ENCODE data around the gene CAMK2G. TPM values are rescaled to one million over a fixed set of nuclear protein-coding genes. Genes with fewer than 3 reads are reported as not detected.
"Not testable (repeated sequence)": the region's sequence is repeated elsewhere in the genome, so short reads cannot be mapped to it uniquely, and the experiment has no call there.

The CAMK2G gene
- total RNA-seq, 4 donors from 2014 or later, result 72.0 to 131 (median 83.0) TPM

DNA sequence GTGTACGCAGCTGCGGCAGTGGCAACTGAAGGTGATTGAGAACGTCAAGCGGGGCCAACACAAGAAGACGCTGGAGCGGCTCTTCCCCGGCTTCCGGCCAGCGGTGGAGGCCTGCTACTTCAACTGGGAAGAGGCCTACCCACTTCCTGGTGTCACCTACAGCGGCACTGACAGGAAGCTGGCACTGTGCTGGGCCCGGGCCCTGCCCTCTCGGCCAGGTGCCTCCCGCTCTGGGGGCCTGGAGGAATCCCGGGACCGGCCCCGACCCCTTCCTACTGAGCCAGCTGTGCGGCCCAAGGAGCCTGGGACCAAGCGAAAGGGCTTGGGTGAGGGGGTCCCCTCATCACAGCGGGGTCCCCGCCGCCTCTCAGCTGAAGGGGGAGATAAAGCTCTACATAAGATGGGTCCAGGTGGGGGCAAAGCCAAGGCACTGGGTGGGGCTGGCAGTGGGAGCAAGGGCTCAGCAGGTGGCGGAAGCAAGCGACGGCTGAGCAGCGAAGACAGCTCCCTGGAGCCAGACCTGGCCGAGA is 82.4 kb downstream of the CAMK2G start:
- Histone ChIP-seq H3K4me3 (no peak overlapping the region), H3K9me3 (no peaks in the 10 kb centered on the region), H3K27ac (no peak overlapping the region), H3K36me3 (peaks cover 0 to 68% (median 35%) of the 10 kb centered on the region in 4 donors), H3K27me3 (no peaks in the 10 kb centered on the region), H3K4me1 (peaks cover 7 to 14% (median 8%) of the 10 kb centered on the region in 4 donors)
- intact Hi-C loops (cut with DNase I; ENCODE audit: low total_unique reads) (no loop called here), in situ Hi-C loops (cut with MboI; ENCODE audit: low pct_ligation_motif_present in 1 of 4, low pct_unique_long_range_greater_than_20kb in 1 of 4, low sequenced_read_pairs in 3 of 4) (no loop called here)
- no peak for DNase-seq
- no peak for TF ChIP-seq EP300 (IDR thresholded peaks at IDR 0.05; ENCODE audit: low read depth)
- TF ChIP-seq POLR2AphosphoS5 (IDR thresholded peaks at IDR 0.05), result no peak
- TF ChIP-seq, protein P1, sequence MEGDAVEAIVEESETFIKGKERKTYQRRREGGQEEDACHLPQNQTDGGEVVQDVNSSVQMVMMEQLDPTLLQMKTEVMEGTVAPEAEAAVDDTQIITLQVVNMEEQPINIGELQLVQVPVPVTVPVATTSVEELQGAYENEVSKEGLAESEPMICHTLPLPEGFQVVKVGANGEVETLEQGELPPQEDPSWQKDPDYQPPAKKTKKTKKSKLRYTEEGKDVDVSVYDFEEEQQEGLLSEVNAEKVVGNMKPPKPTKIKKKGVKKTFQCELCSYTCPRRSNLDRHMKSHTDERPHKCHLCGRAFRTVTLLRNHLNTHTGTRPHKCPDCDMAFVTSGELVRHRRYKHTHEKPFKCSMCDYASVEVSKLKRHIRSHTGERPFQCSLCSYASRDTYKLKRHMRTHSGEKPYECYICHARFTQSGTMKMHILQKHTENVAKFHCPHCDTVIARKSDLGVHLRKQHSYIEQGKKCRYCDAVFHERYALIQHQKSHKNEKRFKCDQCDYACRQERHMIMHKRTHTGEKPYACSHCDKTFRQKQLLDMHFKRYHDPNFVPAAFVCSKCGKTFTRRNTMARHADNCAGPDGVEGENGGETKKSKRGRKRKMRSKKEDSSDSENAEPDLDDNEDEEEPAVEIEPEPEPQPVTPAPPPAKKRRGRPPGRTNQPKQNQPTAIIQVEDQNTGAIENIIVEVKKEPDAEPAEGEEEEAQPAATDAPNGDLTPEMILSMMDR (IDR thresholded peaks at IDR 0.05), result no peak
- no peak for TF ChIP-seq POLR2A (IDR thresholded peaks at IDR 0.05)
- 93% methylated on average over 25 of the region's 26 CpGs; no CpG with 5 or more reads in 1 of the 2 donors for WGBS, 2 donors (ENCODE audit: low coverage in 1 of 2)

DNA sequence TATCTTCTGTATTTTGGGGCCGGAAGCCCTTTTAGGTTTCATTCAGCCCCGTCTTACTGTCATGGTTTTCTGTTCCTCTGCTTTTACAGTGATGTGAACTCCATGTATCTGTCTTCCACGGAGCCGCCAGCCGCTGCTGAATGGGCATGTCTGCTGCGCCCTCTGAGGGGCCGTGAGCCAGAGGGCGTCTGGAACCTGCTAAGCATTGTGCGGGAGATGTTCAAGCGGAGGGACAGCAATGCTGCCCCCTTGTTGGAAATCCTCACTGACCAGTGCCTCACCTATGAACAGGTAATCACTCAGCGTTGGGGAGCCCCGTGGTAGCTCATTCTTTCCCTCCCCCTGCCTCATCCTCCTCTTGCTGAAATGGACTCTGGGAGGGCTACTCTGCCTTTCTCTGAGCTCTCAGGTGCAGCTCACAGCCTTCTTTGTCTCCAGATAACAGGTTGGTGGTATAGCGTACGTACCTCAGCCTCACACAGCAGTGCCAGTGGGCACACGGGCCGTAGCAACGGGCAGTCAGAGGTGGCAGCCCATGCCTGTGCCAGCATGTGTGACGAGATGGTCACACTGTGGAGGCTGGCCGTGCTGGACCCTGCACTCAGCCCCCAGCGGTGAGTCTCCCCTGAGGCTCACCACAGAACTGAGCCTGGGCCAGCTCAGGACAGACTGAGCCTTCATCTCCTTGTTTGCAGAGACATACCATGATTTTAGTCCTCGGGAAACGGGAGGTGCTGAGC is 83.3 kb downstream of the CAMK2G start:
- H3K9me3 ChIP-seq, result no peaks in the 10 kb centered on the region
- no peak for DNase-seq
- no peak overlapping the region for H3K4me3 ChIP-seq
- H3K27me3 ChIP-seq, result no peaks in the 10 kb centered on the region
- in situ Hi-C loops (cut with MboI; ENCODE audit: low pct_ligation_motif_present in 1 of 4, low pct_unique_long_range_greater_than_20kb in 1 of 4, low sequenced_read_pairs in 3 of 4) (no loop called here), intact Hi-C loops (cut with DNase I; ENCODE audit: low total_unique reads) (no loop called here)
- peaks cover 12 to 21% (median 16%) of the 10 kb centered on the region in 4 donors for H3K4me1 ChIP-seq
- H3K36me3 ChIP-seq, result peaks cover 0 to 62% (median 32%) of the 10 kb centered on the region in 4 donors
- whole genome bisulfite sequencing, 2 donors (ENCODE audit: low coverage in 1 of 2), result 86 to 95% methylated on average over 10 to 22 of the region's 22 CpGs
- no peak overlapping the region for H3K27ac ChIP-seq
- TF ChIP-seq, protein P1 (IDR thresholded peaks at IDR 0.05), result no peak
- TF ChIP-seq POLR2A (IDR thresholded peaks at IDR 0.05), result no peak
- TF ChIP-seq POLR2AphosphoS5 (IDR thresholded peaks at IDR 0.05), result no peak
- no peak for TF ChIP-seq EP300 (IDR thresholded peaks at IDR 0.05; ENCODE audit: low read depth)

- Histone ChIP-seq H3K36me3 (peaks cover 0 to 51% (median 25%) of the 10 kb centered on the region in 4 donors), H3K27me3 (no peaks in the 10 kb centered on the region), H3K4me1 (peaks cover 12 to 24% (median 21%) of the 10 kb centered on the region in 4 donors), H3K27ac (no peak overlapping the region), H3K9me3 (no peaks in the 10 kb centered on the region), H3K4me3 (no peak overlapping the region)
- in situ Hi-C loops (cut with MboI; ENCODE audit: low pct_ligation_motif_present in 1 of 4, low pct_unique_long_range_greater_than_20kb in 1 of 4, low sequenced_read_pairs in 3 of 4) (no loop called here), intact Hi-C loops (cut with DNase I; ENCODE audit: low total_unique reads) (no loop called here)
- 94% methylated on average over 10 of the region's 10 CpGs; no CpG with 5 or more reads in 1 of the 2 donors for WGBS, 2 donors (ENCODE audit: low coverage in 1 of 2)
- TF ChIP-seq EP300 (IDR thresholded peaks at IDR 0.05; ENCODE audit: low read depth) (no peak), POLR2AphosphoS5 (IDR thresholded peaks at IDR 0.05) (no peak), POLR2A (IDR thresholded peaks at IDR 0.05) (no peak)
- TF ChIP-seq, protein P1 (IDR thresholded peaks at IDR 0.05), result no peak
- no peak for DNase-seq
Observed at GRCh38 chr10:73789659-73790055, 84.7 kb downstream of the CAMK2G start.

DNA sequence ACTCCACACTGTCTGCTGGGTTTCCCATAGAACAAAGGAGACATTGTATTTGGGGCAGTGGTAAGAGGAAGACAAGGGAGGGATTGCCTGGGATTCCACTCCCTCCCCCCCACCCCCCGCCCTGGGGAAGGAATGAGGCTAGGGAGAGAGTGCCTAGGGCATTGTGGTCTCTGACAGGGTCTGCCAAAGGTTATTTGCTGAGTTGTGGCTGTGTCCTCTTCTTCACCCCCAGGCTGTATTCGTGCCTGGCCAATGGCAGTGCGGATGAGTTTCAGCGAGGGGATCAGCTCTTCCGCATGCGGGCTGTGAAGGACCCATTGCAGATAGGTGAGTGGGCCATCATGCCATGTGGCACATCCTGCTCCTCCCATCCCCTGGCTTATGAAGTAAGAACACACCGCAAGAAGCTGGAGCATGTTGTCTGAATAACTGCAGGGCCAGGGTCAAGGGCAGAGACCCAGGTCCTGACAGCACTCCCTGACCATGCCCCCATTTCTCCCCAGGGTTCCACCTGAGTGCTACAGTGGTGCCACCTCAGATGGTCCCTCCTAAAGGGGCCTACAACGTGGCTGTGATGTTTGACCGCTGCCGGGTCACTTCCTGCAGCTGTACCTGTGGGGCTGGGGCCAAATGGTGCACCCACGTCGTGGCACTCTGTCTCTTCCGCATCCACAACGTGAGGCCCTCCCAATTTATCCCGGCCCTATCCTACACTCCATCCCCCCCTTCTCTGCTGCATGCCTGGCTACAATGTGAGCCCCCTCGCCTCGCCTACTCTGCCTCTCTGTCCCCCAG is 85.3 kb downstream of the CAMK2G start:
- intact Hi-C loops (cut with DNase I; ENCODE audit: low total_unique reads), result no loop called here
- DNase-seq, result no peak

GRCh38 chr10:73787031-73787800 is 87.1 kb downstream of the CAMK2G start:
- WGBS, 2 donors (ENCODE audit: low coverage in 1 of 2), result 91 to 93% methylated on average over 5 to 21 of the region's 21 CpGs
- DNase-seq; in situ Hi-C loops (cut with MboI; ENCODE audit: low pct_ligation_motif_present in 1 of 4, low pct_unique_long_range_greater_than_20kb in 1 of 4, low sequenced_read_pairs in 3 of 4); H3K9me3 ChIP-seq; H3K27me3 ChIP-seq; H3K27ac ChIP-seq; intact Hi-C loops (cut with DNase I; ENCODE audit: low total_unique reads): not testable (repeated sequence)
- H3K36me3 ChIP-seq, result peaks cover 0 to 30% (median 17%) of the 10 kb centered on the region in 4 donors
- H3K4me3 ChIP-seq, result peak overlapping the region in 1 of 4 donors; percentile 80
- peaks cover 18 to 47% (median 36%) of the 10 kb centered on the region in 4 donors for H3K4me1 ChIP-seq

More for the DNA sequence above, 85.3 kb downstream of the CAMK2G start:
- Histone ChIP-seq H3K27ac (no peak overlapping the region), H3K36me3 (peaks cover 0 to 45% (median 22%) of the 10 kb centered on the region in 4 donors), H3K27me3 (no peaks in the 10 kb centered on the region), H3K4me3 (no peak overlapping the region), H3K9me3 (no peaks in the 10 kb centered on the region), H3K4me1 (peaks cover 12 to 30% (median 22%) of the 10 kb centered on the region in 4 donors)
- no peak for TF ChIP-seq EP300 (IDR thresholded peaks at IDR 0.05; ENCODE audit: low read depth)
- WGBS, 2 donors (ENCODE audit: low coverage in 1 of 2), result 87% methylated on average over 17 of the region's 17 CpGs; no CpG with 5 or more reads in 1 of the 2 donors
- in situ Hi-C loops (cut with MboI; ENCODE audit: low pct_ligation_motif_present in 1 of 4, low pct_unique_long_range_greater_than_20kb in 1 of 4, low sequenced_read_pairs in 3 of 4), result no loop called here
